NCI-H2081 (cell line): ENCODE results near the gene NAPSA.

ENCODE experiments used
- DNase-seq, 2 experiments: peaks; one replicate each; lab custom pipeline; 2025; lab: John Stamatoyannopoulos, UW

Gene NAPSA

GRCh38 chr19:50314724-50315708 is 50.4 kb downstream of the NAPSA start:
- no peak for DNase-seq

DNA sequence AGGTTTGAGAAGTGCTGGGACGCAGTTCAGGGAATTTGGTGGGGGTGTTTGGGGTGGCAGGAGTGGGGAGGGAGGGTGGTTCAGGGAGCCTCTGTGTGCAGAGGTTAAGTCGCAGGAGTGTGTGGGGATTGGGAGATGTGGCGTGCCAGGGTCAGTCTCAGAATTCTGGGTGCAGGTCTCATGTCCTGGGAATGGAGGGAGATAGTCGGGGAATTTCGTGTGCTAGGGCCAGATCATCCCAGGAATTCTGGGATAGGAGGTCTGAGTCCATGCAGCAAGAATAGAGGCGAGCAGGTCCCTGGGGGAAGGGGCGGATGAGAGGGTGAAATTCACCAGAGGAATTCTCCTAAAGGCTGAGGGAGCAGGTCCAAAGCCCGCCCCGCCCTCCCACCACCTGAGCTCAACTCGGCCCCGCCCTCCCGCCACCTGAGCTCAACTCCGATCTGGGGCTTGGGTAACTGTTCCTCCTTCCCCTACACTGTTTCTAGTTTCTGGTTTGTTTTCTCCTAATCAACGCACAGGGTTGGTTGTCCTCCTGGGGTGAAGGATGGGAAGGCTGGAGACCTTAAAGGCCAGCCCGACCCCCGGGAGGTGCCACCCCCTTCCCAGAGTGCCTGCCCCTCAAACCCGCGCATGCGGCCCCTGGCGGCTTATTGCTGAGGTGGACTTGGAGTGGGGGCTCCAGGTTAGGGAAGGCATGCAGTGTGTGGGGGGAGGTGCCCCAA is 51.5 kb downstream of the NAPSA start:
- no peak for DNase-seq

DNA sequence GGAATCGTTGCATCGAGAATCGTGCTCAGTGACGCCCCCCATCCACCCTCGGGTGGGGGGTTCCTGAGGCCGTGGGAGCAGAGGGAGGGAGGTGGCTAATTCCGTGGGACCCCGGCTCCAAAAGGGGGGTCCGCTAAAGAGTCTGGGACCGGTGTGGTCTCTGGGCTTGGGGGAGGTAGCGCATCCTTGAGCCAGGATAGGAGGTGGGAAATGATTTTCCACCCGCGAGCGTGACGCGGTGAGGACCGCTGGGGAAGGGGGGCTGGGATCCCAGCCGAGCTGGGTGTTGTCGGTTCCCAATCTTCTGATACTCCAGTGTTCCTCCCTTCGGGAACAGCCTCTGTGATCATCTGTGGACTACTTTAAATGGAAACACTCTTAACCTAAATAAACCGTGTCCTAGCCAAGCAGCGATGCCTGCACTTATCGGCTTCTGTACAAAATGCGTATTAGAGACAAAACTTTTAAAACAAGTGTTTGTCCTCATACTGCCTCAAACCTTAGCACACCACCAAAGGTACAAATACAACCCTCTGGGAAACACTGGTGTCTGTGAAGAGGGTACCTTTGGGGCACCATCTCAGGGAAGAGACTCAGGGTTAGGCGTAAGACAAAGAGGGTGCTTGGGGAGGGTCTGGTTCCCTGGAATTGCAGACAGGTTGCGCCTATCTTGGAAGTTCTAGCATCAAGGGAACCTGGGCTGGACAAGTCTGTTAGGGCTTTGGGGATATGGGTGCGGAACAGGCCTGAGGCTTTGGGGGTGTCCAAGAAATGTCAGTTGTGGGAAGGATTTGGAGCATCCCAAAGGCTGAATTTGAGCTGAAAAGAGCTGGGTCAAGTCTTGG is 52.2 kb downstream of the NAPSA start:
- no peak for DNase-seq

GRCh38 chr19:50311723-50312635 is 53.5 kb downstream of the NAPSA start:
- no peak for DNase-seq

DNA sequence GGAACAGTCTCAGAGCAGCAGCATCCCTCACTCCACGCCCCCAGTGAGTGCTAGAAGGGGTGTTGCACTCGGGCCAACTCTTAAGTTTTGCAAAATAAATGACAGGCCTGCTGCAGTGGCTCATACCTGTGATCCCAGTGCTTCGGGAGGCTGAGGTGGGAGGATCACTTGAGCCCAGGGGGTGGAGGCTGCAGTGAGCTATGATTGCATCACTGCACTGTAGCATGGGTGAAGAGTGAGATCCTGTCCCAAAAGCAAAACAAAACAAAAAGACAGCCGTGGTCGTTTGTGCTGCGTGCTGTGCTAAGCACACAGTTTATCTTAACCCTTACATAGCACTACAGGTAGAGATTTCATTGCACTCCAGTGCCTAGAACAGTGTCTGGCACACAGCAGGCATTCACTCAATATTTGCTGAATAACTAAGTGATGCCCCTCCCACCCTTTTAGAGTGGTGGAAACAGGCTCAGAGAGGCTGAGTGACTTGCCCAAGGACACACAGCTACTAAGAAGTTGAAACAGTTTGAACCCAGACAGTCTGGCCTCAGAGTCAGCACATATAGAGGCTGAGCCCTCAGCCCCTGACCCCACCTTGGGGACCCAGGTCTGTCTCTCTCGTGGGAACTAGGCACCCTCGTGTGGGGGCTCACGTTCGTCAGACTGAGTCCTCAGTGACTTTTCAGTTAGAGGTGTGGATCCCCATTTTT is 54.5 kb downstream of the NAPSA start:
- DNase-seq, result no peak

DNA sequence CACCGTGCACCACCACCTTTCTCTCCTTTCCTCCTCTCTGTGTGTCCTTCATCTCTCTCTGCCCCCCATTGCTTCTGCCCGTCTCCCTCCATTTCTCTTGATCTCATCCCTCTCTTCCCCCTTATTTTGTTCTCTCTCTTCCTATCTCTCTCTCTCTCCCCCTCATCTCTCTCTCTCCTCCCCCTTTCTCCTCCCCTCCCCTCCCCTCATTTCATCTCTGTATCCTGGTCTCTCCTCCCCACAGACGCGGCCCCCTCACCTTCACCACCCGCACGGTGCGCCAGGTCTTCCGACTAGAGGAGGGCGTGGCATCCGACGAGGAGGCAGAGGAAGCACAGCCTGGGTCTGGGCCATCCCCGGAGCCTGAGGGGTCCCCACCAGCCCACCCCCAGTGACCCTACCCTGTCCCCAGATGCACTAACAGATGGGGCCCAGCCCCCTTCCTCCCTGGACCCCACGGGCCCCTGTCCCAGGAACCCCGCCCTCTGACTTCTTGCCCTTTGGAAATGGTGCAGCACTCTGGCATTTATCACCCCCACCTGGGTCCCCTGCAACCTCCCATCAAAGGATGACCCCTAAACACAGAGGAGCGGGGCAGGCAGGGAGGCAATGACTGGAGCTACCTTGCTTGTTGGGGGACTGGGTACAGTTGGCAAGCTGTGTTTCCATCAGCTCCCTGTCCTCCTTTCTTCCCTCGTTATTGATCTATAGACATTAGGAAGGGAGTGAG is 55.9 kb downstream of the NAPSA start:
- DNase-seq, result no peak

GRCh38 chr19:50308991-50309390 is 56.4 kb downstream of the NAPSA start:
- DNase-seq, result no peak
